ENCODE results near the gene THAP12. TPM values are rescaled to one million over a fixed set of nuclear protein-coding genes. Genes with fewer than 3 reads are reported as not detected.

The THAP12 gene
- total RNA-seq, 1 donor: 87.3 TPM

DNA sequence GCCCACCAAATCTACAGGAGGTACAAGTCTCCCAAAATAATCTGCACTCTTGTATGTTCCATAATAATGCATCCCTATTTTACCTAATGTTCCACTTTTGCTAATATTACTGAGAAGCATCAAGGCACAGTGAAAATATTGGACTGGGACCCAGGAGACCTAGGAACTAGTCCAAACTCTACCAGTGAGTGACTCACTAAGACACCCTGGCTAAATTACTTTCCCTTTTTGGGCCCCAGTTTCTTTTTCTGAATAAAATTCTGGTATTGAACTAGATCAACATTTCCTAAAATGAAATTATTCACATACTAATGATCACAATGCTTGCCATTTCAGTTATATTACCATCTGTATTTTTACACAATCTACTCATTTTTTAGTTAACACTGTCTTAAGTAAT, 19.6 kb downstream of the THAP12 start:
- Histone ChIP-seq H3K4me3 (ENCODE audit: low read length) (no peak overlapping the region), H3K9me3 (ENCODE audit: low read depth, low read length) (no peaks in the 10 kb centered on the region), H3K4me1 (ENCODE audit: insufficient read depth, low read length) (no peaks in the 10 kb centered on the region), H3K27me3 (ENCODE audit: insufficient read depth, low read length) (no peaks in the 10 kb centered on the region)

DNA sequence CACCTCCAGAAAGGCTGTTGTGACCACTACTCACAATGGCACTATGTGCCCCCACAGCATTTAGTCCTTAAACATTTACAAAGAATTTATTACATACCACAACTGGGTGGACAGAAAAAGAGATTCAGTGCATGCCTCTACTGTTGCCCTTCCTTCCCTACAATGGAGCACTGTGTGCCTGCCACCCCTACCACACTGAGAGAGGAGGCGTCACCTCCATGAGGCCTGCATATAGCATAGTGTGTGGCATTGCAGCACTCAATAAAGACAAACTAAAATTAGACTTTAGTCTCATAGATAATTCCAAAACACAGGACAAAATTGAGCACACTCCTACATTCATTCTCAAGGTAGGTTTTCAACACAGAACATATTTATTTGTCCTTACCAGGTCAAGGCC, 25.8 kb downstream of the THAP12 start:
- Histone ChIP-seq H3K4me3 (ENCODE audit: low read length) (no peak overlapping the region), H3K27me3 (ENCODE audit: insufficient read depth, low read length) (no peaks in the 10 kb centered on the region), H3K4me1 (ENCODE audit: insufficient read depth, low read length) (no peaks in the 10 kb centered on the region), H3K9me3 (ENCODE audit: low read depth, low read length) (peaks cover 13% of the 10 kb centered on the region)

DNA sequence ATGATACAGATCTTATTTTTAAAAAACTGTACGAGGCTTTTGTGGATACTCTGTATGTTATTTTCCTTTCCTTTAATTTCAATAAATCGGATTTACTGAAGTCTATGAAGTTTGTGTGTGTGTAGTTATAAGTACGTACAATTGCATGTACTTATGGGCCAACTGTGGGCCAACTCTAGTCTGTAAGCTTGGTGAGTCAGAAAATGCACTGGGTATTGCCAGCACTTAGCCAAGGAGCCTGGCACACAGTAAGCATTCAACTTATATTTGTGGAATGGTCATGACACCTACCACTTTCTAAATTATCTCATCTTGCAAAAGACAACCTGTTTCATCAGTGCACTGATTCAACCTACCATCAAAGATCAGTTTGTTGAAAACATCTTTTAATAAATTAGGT, 32.6 kb downstream of the THAP12 start:
- Histone ChIP-seq H3K4me1 (ENCODE audit: insufficient read depth, low read length) (no peaks in the 10 kb centered on the region), H3K4me3 (ENCODE audit: low read length) (no peak overlapping the region), H3K27me3 (ENCODE audit: insufficient read depth, low read length) (no peaks in the 10 kb centered on the region), H3K9me3 (ENCODE audit: low read depth, low read length) (no peaks in the 10 kb centered on the region)

DNA sequence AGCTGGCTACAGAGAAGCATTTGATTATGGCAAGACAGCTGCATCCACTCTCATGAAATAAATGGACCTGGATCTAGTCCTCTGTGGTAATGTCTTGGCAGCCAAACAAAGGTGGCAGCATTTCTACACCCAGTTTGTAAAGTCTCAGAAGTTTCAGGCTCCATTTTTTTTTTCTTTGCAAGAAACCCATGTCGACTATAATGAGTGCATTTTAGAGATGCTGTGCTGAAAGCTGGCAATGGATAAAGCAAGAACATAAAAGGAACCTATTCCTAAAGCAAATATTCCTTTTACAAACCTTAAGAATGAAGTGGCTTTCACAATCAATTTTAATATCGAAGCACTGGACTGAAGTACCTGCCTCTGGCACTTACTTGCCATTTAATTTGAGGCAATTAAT, 33.5 kb downstream of the THAP12 start:
- Histone ChIP-seq H3K4me1 (ENCODE audit: insufficient read depth, low read length) (no peaks in the 10 kb centered on the region), H3K4me3 (ENCODE audit: low read length) (no peak overlapping the region), H3K9me3 (ENCODE audit: low read depth, low read length) (no peaks in the 10 kb centered on the region), H3K27me3 (ENCODE audit: insufficient read depth, low read length) (no peaks in the 10 kb centered on the region)

DNA sequence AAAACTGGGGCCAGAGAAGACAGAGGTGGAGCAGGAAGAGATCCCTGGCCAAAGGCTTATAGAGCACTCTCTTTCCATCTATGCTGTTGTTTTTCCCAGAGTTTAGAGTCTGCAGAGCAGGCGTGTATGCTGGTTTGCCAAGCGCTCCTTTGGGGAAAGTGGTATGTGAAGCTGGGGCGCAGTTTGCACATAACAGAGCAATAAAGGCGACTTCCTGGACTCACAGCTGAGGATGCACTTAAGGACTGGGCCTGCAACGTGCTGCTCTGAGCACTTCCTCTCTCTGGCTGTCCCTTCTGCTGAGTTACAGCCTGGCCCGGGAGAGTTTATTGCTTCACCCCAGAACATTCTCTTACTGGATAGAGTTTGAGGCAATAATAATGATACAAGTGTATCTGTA, 41.7 kb downstream of the THAP12 start:
- H3K4me3 ChIP-seq (ENCODE audit: low read length): no peak overlapping the region
- H3K9me3 ChIP-seq (ENCODE audit: low read depth, low read length): no peaks in the 10 kb centered on the region
- H3K27me3 ChIP-seq (ENCODE audit: insufficient read depth, low read length): no peaks in the 10 kb centered on the region
- H3K4me1 ChIP-seq (ENCODE audit: insufficient read depth, low read length): peaks cover 50% of the 10 kb centered on the region

DNA sequence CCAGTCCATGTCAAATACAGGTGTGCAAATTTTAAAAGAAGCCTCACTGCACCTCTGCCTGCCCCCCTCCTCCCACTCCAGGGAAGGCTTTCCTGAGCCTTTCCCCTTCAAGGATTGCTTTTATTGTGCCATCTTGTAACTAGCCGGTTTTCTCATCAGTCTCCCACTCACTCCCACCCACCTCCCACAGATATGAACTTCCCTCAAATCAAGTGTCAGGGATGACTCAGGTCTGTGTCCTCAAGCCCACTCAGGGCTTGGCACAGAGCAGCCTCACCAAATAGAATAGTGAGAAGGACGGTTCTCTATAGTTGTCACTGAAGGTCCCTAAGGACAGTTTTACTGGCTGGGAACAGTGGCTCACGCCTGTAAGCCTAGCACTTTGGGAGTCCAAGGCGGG, 43.0 kb downstream of the THAP12 start:
- Histone ChIP-seq H3K4me3 (ENCODE audit: low read length) (no peak overlapping the region), H3K9me3 (ENCODE audit: low read depth, low read length) (no peaks in the 10 kb centered on the region), H3K4me1 (ENCODE audit: insufficient read depth, low read length) (peaks cover 50% of the 10 kb centered on the region), H3K27me3 (ENCODE audit: insufficient read depth, low read length) (no peaks in the 10 kb centered on the region)

DNA sequence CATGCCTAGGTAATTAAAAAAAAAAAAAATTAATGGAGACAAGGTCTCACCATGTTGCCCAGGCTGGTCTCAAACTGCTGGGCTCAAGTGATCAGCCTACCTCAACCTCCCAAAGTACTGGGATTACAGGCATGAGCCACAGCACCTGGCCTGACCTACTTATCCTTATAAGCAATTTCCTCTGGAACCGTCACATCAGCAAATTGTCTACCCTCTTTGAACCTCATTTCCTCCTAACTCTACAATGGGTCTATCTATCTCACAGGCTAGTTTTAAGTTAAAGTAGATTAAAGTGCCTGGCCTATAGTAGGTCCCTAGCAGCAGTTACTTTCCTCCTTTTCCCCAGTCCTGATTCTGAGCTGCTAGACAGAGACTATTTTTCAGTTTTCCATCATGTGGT, 43.5 kb downstream of the THAP12 start:
- H3K27me3 ChIP-seq (ENCODE audit: insufficient read depth, low read length): no peaks in the 10 kb centered on the region
- no peaks in the 10 kb centered on the region for H3K9me3 ChIP-seq (ENCODE audit: low read depth, low read length)
- no peak overlapping the region for H3K4me3 ChIP-seq (ENCODE audit: low read length)
- peaks cover 50% of the 10 kb centered on the region for H3K4me1 ChIP-seq (ENCODE audit: insufficient read depth, low read length)

DNA sequence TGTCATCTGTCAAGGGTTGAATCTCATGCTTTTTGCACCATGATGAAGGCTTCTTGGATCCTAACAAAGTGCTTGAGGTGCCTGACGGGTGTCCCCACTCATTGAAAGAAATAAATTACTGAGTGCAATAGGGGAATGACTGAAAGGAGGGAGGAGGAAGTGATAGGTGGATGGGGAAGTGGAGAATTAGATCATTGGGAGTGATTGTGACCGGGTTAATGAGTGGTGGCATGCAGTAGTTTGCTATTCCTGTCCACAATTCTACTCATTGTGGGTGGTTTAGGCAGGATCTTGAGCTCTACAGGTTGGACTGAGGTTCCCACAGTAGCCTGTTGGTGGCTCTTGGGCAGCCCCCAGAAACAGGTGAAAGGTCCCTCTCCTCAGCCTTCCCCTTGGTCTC, 44.3 kb downstream of the THAP12 start:
- Histone ChIP-seq H3K27me3 (ENCODE audit: insufficient read depth, low read length) (no peaks in the 10 kb centered on the region), H3K4me3 (ENCODE audit: low read length) (no peak overlapping the region), H3K9me3 (ENCODE audit: low read depth, low read length) (no peaks in the 10 kb centered on the region), H3K4me1 (ENCODE audit: insufficient read depth, low read length) (peaks cover 50% of the 10 kb centered on the region)

DNA sequence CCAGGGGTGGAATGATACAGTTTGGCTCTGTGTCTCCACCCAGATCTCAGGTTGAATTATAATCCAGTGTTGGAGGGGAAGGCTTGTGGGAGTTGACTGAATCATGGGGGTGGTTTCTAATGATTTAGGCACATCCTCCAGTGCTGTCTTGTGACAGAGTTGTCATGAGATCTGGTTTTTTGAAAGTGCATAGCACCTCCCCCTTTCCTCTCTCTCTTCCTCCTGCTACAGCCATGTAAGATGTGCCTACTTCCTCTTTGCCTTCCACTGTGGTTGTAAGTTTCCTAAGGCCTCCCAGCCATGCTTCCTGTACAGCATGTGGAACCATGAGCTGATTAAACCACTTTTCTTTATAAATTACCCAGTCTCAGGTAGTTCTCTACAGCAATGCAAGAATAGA, 45.1 kb downstream of the THAP12 start:
- Histone ChIP-seq H3K4me3 (ENCODE audit: low read length) (no peak overlapping the region), H3K9me3 (ENCODE audit: low read depth, low read length) (no peaks in the 10 kb centered on the region), H3K4me1 (ENCODE audit: insufficient read depth, low read length) (peaks cover 50% of the 10 kb centered on the region)

DNA sequence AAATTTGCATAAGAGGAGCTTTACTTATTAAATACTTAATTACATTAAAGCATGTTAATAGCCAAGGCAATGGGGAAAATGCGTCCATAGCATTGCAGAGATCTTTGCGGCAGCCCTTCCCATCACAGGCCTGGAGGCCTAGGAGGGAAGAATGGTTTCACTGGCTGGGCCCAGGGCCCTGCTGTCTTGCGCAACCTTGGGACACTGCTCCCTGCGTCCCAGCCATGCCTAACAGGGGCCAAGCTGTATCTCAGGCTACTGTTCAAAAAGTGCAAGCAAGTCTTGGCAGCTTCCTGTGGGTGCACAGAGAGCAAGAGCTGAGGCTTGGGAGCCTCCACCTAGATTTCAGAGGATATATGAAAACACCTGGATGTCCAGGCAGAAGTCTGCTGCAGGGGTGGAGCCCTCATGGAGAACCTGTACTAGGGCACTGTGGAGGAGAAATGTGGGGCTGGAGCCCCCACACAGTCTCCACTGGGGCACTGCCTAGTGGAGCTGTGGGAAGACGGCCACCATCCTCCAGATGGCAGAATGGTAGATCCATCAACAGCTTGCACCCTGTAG, 46.0 kb downstream of the THAP12 start:
- peaks cover 48% of the 10 kb centered on the region for H3K4me1 ChIP-seq (ENCODE audit: insufficient read depth, low read length)
- no peak overlapping the region for H3K4me3 ChIP-seq (ENCODE audit: low read length)
- no peaks in the 10 kb centered on the region for H3K9me3 ChIP-seq (ENCODE audit: low read depth, low read length)
- no peaks in the 10 kb centered on the region for H3K27me3 ChIP-seq (ENCODE audit: insufficient read depth, low read length)

More for the DNA sequence above, 45.1 kb downstream of the THAP12 start:
- no peaks in the 10 kb centered on the region for H3K27me3 ChIP-seq (ENCODE audit: insufficient read depth, low read length)

DNA sequence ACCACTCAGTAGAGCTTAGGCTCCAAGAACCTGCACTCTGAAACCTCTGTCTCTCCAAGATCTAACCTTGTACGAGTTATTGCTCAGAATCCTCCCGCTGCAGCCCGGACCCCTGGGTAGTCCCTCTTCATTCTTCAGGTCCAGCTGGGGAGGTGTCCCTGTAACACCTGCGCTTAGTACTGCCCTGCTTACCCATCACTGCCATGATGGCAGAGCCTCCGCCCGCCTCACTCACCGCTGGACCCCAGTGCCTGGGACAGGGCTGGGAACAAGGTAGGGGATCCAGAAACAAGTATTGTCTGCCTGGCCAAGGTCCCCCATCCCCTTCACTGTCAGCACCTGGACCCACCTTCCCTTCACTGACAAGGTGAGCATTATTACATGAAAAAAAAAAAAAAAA, 50.3 kb downstream of the THAP12 start:
- H3K4me1 ChIP-seq (ENCODE audit: insufficient read depth, low read length): peaks cover 16% of the 10 kb centered on the region
- H3K9me3 ChIP-seq (ENCODE audit: low read depth, low read length): no peaks in the 10 kb centered on the region
- no peak overlapping the region for H3K4me3 ChIP-seq (ENCODE audit: low read length)
- no peaks in the 10 kb centered on the region for H3K27me3 ChIP-seq (ENCODE audit: insufficient read depth, low read length)

DNA sequence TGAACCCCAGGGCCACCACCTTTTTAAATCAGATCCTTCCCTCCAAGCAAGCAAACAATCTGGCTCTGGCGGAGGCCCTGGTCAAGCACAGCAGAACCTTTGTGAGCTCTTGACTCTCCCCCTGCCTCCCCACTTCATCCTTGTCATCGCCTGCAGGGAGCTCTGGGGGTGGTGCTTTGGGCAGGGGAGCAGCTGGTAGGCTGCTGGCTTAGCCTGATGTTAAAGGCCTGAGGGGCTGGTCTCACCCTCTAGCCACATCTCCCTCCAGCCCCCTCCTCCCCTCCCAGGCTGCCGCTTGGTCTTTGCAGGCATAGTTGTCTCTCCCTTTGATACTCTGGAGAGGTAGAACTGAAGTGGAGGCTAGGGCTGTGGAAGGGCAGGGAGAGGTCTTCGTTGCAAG, 50.9 kb downstream of the THAP12 start:
- Histone ChIP-seq H3K4me3 (ENCODE audit: low read length) (no peak overlapping the region), H3K4me1 (ENCODE audit: insufficient read depth, low read length) (peaks cover 10% of the 10 kb centered on the region), H3K9me3 (ENCODE audit: low read depth, low read length) (no peaks in the 10 kb centered on the region), H3K27me3 (ENCODE audit: insufficient read depth, low read length) (no peaks in the 10 kb centered on the region)

DNA sequence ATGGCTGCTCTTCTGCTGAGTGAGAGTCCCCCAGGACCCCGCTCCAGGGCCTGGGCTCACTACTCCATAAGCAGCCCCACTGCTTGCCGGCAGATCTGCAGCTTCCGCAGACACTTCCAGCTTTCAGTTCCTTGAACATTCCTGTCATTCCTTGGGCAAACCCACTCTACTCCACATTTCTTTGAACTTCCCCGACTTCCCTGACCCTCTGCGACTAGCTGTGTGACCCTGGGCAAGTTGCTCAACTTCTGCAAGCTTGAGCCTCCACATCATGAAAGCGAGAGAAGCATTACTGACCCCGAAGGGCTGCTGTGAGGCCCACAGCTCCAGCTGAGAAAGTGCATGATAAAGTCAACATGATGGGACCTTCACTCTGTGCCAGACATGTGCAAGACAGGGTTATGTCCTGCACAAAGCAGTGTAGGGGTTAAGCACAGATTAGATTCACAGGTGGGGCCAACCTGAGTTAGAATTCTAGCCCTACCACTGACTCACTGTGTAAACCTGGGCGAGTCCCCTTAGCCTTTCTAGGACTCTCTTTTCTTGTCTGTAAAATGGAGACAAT, 51.8 kb downstream of the THAP12 start:
- H3K27me3 ChIP-seq (ENCODE audit: insufficient read depth, low read length): no peaks in the 10 kb centered on the region
- no peaks in the 10 kb centered on the region for H3K9me3 ChIP-seq (ENCODE audit: low read depth, low read length)
- peaks cover 10% of the 10 kb centered on the region for H3K4me1 ChIP-seq (ENCODE audit: insufficient read depth, low read length)
- H3K4me3 ChIP-seq (ENCODE audit: low read length): no peak overlapping the region

DNA sequence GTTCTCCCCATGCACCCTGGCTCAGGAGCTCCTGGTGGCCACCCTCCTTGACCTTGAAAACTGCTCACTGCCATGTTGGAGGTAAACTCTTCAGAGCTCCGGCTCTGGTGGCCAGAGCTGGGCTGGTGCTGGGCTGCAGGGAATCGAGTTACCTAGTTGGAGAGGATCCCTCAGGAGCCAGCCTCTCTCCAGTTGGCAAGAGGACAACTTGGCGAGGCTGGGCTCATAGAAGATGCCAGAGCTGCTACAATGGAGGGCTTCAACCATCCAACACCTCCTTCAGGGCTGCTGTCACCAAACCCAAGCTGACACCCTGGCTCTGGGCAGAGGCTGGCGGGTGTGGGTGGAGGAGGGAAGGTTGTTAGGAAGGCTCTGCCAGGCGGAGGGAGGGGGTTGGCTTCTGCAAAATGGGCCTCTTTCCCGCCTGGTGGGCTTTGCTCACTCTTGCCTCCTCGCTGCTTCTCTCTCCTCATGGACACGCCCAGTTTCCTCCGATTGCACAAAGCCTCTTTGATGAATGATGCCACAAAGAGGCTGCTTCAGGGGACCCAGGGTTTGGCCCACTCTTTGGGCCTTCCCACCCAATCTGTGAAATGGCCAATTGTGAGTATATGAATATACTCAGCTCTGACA, 53.1 kb downstream of the THAP12 start:
- Histone ChIP-seq H3K27me3 (ENCODE audit: insufficient read depth, low read length) (peaks cover under 1% of the 10 kb centered on the region), H3K4me3 (ENCODE audit: low read length) (no peak overlapping the region), H3K4me1 (ENCODE audit: insufficient read depth, low read length) (peaks cover 10% of the 10 kb centered on the region), H3K9me3 (ENCODE audit: low read depth, low read length) (no peaks in the 10 kb centered on the region)

DNA sequence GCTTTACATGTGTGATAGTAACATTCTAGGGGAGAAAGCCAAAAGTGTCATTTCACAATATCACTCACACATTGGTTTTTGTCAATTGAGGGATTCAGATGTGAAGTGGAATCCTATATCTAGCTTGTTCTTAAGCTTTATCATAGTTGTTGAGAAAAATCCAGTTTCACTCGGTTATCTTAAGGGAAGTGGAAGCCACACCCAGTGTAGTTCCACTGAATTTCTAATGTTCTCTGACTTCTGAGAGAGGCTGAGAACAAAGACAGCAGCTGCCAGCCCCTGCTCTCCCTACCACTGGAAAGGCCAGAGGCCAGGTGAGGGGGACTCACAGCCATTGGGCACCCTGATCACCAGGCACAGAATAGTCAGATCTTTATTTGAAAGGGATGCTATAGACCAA, 53.7 kb downstream of the THAP12 start:
- Histone ChIP-seq H3K9me3 (ENCODE audit: low read depth, low read length) (no peaks in the 10 kb centered on the region), H3K4me1 (ENCODE audit: insufficient read depth, low read length) (peaks cover 10% of the 10 kb centered on the region), H3K27me3 (ENCODE audit: insufficient read depth, low read length) (peaks cover 7% of the 10 kb centered on the region), H3K4me3 (ENCODE audit: low read length) (no peak overlapping the region)

DNA sequence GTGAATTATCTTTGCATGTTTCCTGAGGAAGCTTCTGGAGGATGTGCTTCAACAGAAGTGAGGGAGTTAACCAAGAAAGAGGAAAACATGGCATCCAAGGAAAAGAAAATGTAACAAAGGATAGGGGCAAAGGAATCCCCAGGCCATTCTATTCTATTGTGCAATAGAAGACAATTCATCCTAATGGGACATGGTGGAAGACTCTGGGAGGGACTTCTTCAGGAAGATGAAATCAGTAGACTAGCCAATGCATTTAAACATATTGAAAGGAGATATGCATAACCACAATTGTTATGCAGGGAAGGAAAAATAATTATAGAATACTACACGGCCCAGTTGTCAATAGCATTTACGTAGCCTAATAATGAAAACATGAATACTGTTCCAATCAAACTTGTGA, 55.7 kb downstream of the THAP12 start:
- no peaks in the 10 kb centered on the region for H3K9me3 ChIP-seq (ENCODE audit: low read depth, low read length)
- peaks cover 10% of the 10 kb centered on the region for H3K4me1 ChIP-seq (ENCODE audit: insufficient read depth, low read length)
- no peak overlapping the region for H3K4me3 ChIP-seq (ENCODE audit: low read length)
- peaks cover 21% of the 10 kb centered on the region for H3K27me3 ChIP-seq (ENCODE audit: insufficient read depth, low read length)

Data from mononuclear cell (primary cell).